T-helper 1 cell treated with Interleukin-12 subunit alpha and Interleukin-12 subunit beta and Interleukin-4 antibody, amounts not matched to agents 30 ng/mL and 1 ng/mL, for 36 hours (primary cell): ENCODE results near the gene MAPK10. TPM values are rescaled to one million over a fixed set of nuclear protein-coding genes. Genes with fewer than 3 reads are reported as not detected.

ENCODE experiments used
- intact Hi-C: fragments of 100-400 bp; cut with micrococcal nuclease; formaldehyde crosslinking; loops from one replicate; pipeline ENCODE4 v1.15.1; 2024
- total RNA-seq: library from RNA; stranded (reverse); gene quantifications from 2 replicates; pipeline ENCODE4 v1.2.3, GENCODE V29; 2022

MAPK10 gene
- total RNA-seq, 1 donor from 2014 or later = not detected

GRCh38 chr4:86279293-86279960, 80.4 kb downstream of the MAPK10 start:
- intact Hi-C loops = no loop called here

GRCh38 chr4:86278126-86278525, 81.7 kb downstream of the MAPK10 start:
- intact Hi-C loops = no loop called here

GRCh38 chr4:86274642-86275041, 85.2 kb downstream of the MAPK10 start:
- intact Hi-C loops = no loop called here

- intact Hi-C loops = no loop called here
Observed at GRCh38 chr4:86272669-86273068, 87.2 kb downstream of the MAPK10 start.

- intact Hi-C loops = no loop called here
Observed at GRCh38 chr4:86271057-86271456, 88.8 kb downstream of the MAPK10 start.

GRCh38 chr4:86269354-86269753, 90.5 kb downstream of the MAPK10 start:
- intact Hi-C loops = no loop called here

- intact Hi-C loops = no loop called here
Observed at GRCh38 chr4:86264241-86264640, 95.6 kb downstream of the MAPK10 start.

GRCh38 chr4:86261636-86262035, 98.2 kb downstream of the MAPK10 start:
- intact Hi-C loops = no loop called here

- intact Hi-C loops = no loop called here
Observed at GRCh38 chr4:86256086-86256485, 103.8 kb downstream of the MAPK10 start.

- intact Hi-C loops = no loop called here
Observed at GRCh38 chr4:86250619-86251018, 109.2 kb downstream of the MAPK10 start.

- intact Hi-C loops = no loop called here
Observed at GRCh38 chr4:86250006-86250405, 109.8 kb downstream of the MAPK10 start.

- intact Hi-C loops = no loop called here
Observed at GRCh38 chr4:86249074-86249473, 110.8 kb downstream of the MAPK10 start.

GRCh38 chr4:86247906-86248305, 111.9 kb downstream of the MAPK10 start:
- intact Hi-C loops = no loop called here

- intact Hi-C loops = no loop called here
Observed at GRCh38 chr4:86247320-86247719, 112.5 kb downstream of the MAPK10 start.

- intact Hi-C loops = no loop called here
Observed at GRCh38 chr4:86243750-86244149, 116.1 kb downstream of the MAPK10 start.

- intact Hi-C loops = no loop called here
Observed at GRCh38 chr4:86242677-86243076, 117.2 kb downstream of the MAPK10 start.

- intact Hi-C loops = no loop called here
Observed at GRCh38 chr4:86235549-86235948, 124.3 kb downstream of the MAPK10 start.

- intact Hi-C loops = no loop called here
Observed at GRCh38 chr4:86233681-86234080, 126.2 kb downstream of the MAPK10 start.

GRCh38 chr4:86233090-86233489, 126.8 kb downstream of the MAPK10 start:
- intact Hi-C loops = no loop called here

- intact Hi-C loops = no loop called here
Observed at GRCh38 chr4:86223472-86223871, 136.4 kb downstream of the MAPK10 start.

GRCh38 chr4:86221002-86221401, 138.9 kb downstream of the MAPK10 start:
- intact Hi-C loops = no loop called here

- intact Hi-C loops = no loop called here
Observed at GRCh38 chr4:86220121-86220520, 139.7 kb downstream of the MAPK10 start.

- intact Hi-C loops = no loop called here
Observed at GRCh38 chr4:86218746-86219473, 140.9 kb downstream of the MAPK10 start.
